ENCODE measurements around the gene CIDEB.

DNA sequence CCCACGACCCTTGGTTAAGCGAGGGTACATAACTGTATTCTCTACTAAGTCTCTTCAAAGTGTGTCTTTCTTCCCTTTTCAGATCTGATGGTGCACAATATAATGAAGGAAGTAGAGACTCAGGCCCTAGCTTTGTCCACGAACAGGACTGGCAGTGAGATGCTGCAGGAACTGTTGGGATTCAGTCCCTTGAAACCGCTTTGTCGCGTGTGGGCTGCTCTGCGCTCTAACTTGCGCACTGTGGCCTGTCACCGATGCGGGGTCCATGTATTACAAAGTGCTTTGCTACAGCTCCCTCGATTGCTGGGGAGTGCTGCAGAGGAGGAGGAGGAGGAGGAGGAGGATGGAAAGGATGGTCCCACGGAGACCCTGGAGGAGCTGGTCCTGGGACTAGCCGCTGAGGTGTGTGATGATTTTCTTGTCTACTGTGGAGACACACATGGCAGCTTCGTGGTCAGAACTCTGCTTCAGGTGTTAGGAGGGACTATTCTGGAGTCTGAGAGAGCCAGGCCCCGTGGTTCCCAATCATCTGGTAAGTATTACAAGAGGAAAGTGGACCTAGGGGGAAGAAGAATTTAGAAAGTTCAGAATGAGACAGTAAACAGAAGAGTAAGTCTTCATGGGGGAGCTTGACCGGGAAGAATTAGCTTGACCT lies 7.3 kb downstream of the CIDEB start:
- TF ChIP-seq TCF12 (IDR thresholded peaks at IDR 0.05; ENCODE audit: low read depth, low read length) = no peak
- TF ChIP-seq, protein P1, sequence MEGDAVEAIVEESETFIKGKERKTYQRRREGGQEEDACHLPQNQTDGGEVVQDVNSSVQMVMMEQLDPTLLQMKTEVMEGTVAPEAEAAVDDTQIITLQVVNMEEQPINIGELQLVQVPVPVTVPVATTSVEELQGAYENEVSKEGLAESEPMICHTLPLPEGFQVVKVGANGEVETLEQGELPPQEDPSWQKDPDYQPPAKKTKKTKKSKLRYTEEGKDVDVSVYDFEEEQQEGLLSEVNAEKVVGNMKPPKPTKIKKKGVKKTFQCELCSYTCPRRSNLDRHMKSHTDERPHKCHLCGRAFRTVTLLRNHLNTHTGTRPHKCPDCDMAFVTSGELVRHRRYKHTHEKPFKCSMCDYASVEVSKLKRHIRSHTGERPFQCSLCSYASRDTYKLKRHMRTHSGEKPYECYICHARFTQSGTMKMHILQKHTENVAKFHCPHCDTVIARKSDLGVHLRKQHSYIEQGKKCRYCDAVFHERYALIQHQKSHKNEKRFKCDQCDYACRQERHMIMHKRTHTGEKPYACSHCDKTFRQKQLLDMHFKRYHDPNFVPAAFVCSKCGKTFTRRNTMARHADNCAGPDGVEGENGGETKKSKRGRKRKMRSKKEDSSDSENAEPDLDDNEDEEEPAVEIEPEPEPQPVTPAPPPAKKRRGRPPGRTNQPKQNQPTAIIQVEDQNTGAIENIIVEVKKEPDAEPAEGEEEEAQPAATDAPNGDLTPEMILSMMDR (IDR thresholded peaks at IDR 0.05 in 2 of 3, conservative IDR thresholded peaks at IDR 0.05 in 1 of 3; ENCODE audit: control insufficient read depth in 2 of 3, extremely low read depth in 1 of 3, insufficient read depth in 1 of 3, low read depth in 3 of 3, low read length in 3 of 3) = no peak
- TF ChIP-seq NR2C2 (IDR thresholded peaks at IDR 0.05; ENCODE audit: borderline replicate concordance, control insufficient read depth, insufficient read length, low read depth) = no peak
- no peak for TF ChIP-seq POLR2A (IDR thresholded peaks at IDR 0.05; ENCODE audit: low read depth, low read length)
- TF ChIP-seq, protein P2, sequence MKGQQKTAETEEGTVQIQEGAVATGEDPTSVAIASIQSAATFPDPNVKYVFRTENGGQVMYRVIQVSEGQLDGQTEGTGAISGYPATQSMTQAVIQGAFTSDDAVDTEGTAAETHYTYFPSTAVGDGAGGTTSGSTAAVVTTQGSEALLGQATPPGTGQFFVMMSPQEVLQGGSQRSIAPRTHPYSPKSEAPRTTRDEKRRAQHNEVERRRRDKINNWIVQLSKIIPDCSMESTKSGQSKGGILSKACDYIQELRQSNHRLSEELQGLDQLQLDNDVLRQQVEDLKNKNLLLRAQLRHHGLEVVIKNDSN (IDR thresholded peaks at IDR 0.05; ENCODE audit: borderline replicate concordance, extremely low read length, insufficient read depth, low read depth, low read length) = no peak
- TF ChIP-seq POLR2AphosphoS5 (IDR thresholded peaks at IDR 0.05; ENCODE audit: low read length) = no peak
- TF ChIP-seq RAD51 (IDR thresholded peaks at IDR 0.05) = no peak
- no peak for TF ChIP-seq RCOR1 (conservative IDR thresholded peaks at IDR 0.05; ENCODE audit: low read depth, low read length)
- no peak for TF ChIP-seq MXI1 (IDR thresholded peaks at IDR 0.05; ENCODE audit: low read depth, low read length)
